ENCODE measurements around the gene DENND1B. TPM values are rescaled to one million over a fixed set of nuclear protein-coding genes. Genes with fewer than 3 reads are reported as not detected.
"Not testable (repeated sequence)": the region's sequence is repeated elsewhere in the genome, so short reads cannot be mapped to it uniquely, and the experiment has no call there.

The DENND1B gene
- total RNA-seq, 1 experiment from 2014 or later: 6.3 TPM

- not testable (repeated sequence) for H2AFZ ChIP-seq (ENCODE audit: low read length); H3T11ph ChIP-seq (ENCODE audit: low read length); H4K91ac ChIP-seq (ENCODE audit: insufficient read length, low read depth, low read length); H2BK20ac ChIP-seq (ENCODE audit: low read depth, low read length, poor library complexity, severe bottlenecking); H3K4me2 ChIP-seq (ENCODE audit: insufficient read depth, insufficient read length, low read length); H2BK15ac ChIP-seq (ENCODE audit: low read depth, low read length); H2BK5ac ChIP-seq (ENCODE audit: insufficient read length, low read length); H3K56ac ChIP-seq (ENCODE audit: insufficient read length, low read depth, low read length); H3K9me3 ChIP-seq (ENCODE audit: control insufficient read depth, low read depth, low read length); DNase-seq; H3K18ac ChIP-seq (ENCODE audit: insufficient read length, low read depth, low read length); H3K14ac ChIP-seq (ENCODE audit: insufficient read depth, low read length); H2AK5ac ChIP-seq (ENCODE audit: insufficient read length, low read length); H3K27me3 Mint-ChIP-seq (ENCODE audit: low read depth); H3K79me1 ChIP-seq (ENCODE audit: insufficient read depth, low read depth, low read length, poor library complexity, severe bottlenecking); H3K4me1 Mint-ChIP-seq; H3K23me2 ChIP-seq (ENCODE audit: insufficient read length, low read depth, low read length, poor library complexity, severe bottlenecking); H3K36me3 Mint-ChIP-seq (ENCODE audit: insufficient read depth in 1 of 3, low read depth in 3 of 3); H4K8ac ChIP-seq (replicated peaks; ENCODE audit: insufficient read length, low read depth, low read length); H3K4me3 Mint-ChIP-seq; H2BK120ac ChIP-seq (ENCODE audit: low read depth, low read length, poor library complexity, severe bottlenecking); H3K4me1 ChIP-seq (ENCODE audit: insufficient read depth, low read length); H3K27me3 ChIP-seq (ENCODE audit: insufficient read depth, low read length); H3K27ac ChIP-seq (ENCODE audit: insufficient read length, low read depth, low read length); H3K9me3 Mint-ChIP-seq; H4K20me1 ChIP-seq (ENCODE audit: control insufficient read depth, insufficient read depth, insufficient read length); H4K5ac ChIP-seq (ENCODE audit: insufficient read length, low read depth, low read length); H3K27ac Mint-ChIP-seq; H3K23ac ChIP-seq (ENCODE audit: insufficient read length, low read depth, low read length); H3K79me2 ChIP-seq (ENCODE audit: insufficient read depth, low read length); H2BK12ac ChIP-seq (ENCODE audit: insufficient read length, low read depth, low read length); H3K4ac ChIP-seq (ENCODE audit: low read depth, low read length); H3K9ac ChIP-seq (ENCODE audit: extremely low read depth, insufficient read length, low read length)
- no CpG with 5 or more reads among the region's 6 CpGs for WGBS (ENCODE audit: extremely low coverage, insufficient read length, low lambda C conversion rate)
Observed at GRCh38 chr1:197752652-197753164, 22.6 kb downstream of the DENND1B start.
